Kidney (tissue), 14 donors: ENCODE results near the gene RILPL1. TPM values are rescaled to one million over a fixed set of nuclear protein-coding genes. Genes with fewer than 3 reads are reported as not detected.
"Not testable (repeated sequence)": the region's sequence is repeated elsewhere in the genome, so short reads cannot be mapped to it uniquely, and the experiment has no call there.

Experiments used
- DNase-seq, 5 donors: peaks; one replicate each; pipeline ENCODE4 v3.0.0-alpha.2; 2013 to 2020
- FAIRE-seq: peaks from 2 replicates; lab custom pipeline; 2012; peaks lifted over from hg19 to GRCh38; lab: Jason Lieb, UNC
- H3K27ac ChIP-seq, 2 donors: one replicate each; pipeline ENCODE4 v1.7.0; 2013; ENCODE audit warnings: low read depth in 2 of 2, low read length in 2 of 2, inconsistent platforms in 1 of 2
- H3K27me3 ChIP-seq: one replicate; pipeline ENCODE4 v1.7.1; 2013; ENCODE audit warnings: low read length, inconsistent platforms; ENCODE audit not compliant: control insufficient read depth, insufficient read depth
- H3K36me3 ChIP-seq, 3 donors: one replicate each; pipeline versions ENCODE4 v1.7.0 to v1.7.1; 2013; ENCODE audit warnings: low read length in 3 of 3, control low read depth in 1 of 3, inconsistent platforms in 1 of 3; ENCODE audit not compliant: insufficient read depth in 3 of 3, control insufficient read depth in 2 of 3
- H3K4me1 ChIP-seq, 3 donors: one replicate each; pipeline versions ENCODE4 v1.7.0 to v1.7.1; 2013; ENCODE audit warnings: low read length in 3 of 3, inconsistent platforms in 1 of 3, low read depth in 1 of 3; ENCODE audit not compliant: control insufficient read depth in 2 of 3, insufficient read depth in 2 of 3
- H3K4me3 ChIP-seq, 3 donors: one replicate each; pipeline versions ENCODE4 v1.7.0 to v1.8.1; 2013; ENCODE audit warnings: low read length in 3 of 3, control low read depth in 1 of 3, inconsistent platforms in 1 of 3
- H3K9ac ChIP-seq, 3 donors: one replicate each; pipeline versions ENCODE4 v1.7.0 to v1.7.1; 2013; ENCODE audit warnings: low read length in 3 of 3, control low read depth in 1 of 3, inconsistent platforms in 1 of 3
- H3K9me3 ChIP-seq, 3 donors: one replicate each; pipeline versions ENCODE4 v1.7.0 to v1.7.1; 2013; ENCODE audit warnings: low read length in 3 of 3, control low read depth in 1 of 3, inconsistent platforms in 1 of 3; ENCODE audit not compliant: control insufficient read depth in 2 of 3, insufficient read depth in 1 of 3
- intact Hi-C: fragments of 100-400 bp; cut with DNase I; formaldehyde crosslinking; loops from one replicate; pipeline ENCODE4 v1.11.1; 2022
- polyA plus RNA-seq: library from polyadenylated mRNA; stranded (reverse); fragments of 350-450 nt; fragmentation: Illumina TruSeq; extraction: RNeasy Lipid Tissue Mini Kit (QIAGEN cat#74804); gene quantifications from one replicate; pipeline ENCODE4 v1.2.3, GENCODE V29; 2014; ENCODE audit warnings: low read depth, low replicate concordance; ENCODE audit not compliant: insufficient read depth
- total RNA-seq: library from RNA; stranded (reverse); fragmentation: NEBNext Ultra II Directional; extraction: Animal tissue kit (Norgen Biotek cat#: 25700); gene quantifications from one replicate; pipeline ENCODE4 v1.2.1, GENCODE V29; 2021
- TF ChIP-seq, protein P1 (sequence below): IDR thresholded peaks from 3 replicates; pipeline ENCODE4 v1.5.1; 2012; ENCODE audit warnings: mild to moderate bottlenecking, moderate library complexity, borderline replicate concordance; ENCODE audit not compliant: insufficient read depth; ENCODE audit errors: extremely low read depth
- donor health status: control.
- donor health status: control.
- donor health status: control.
- donor health status: control.
- donor health status: control.
- donor health status: DM: yes; HTN: yes; CAD: no.
- donor health status: Normal renal cell carcinoma (clear cell type).

The RILPL1 gene
- total and polyA plus RNA-seq, 2 donors from 2014 or later, result 14.1 to 19.0 TPM

DNA sequence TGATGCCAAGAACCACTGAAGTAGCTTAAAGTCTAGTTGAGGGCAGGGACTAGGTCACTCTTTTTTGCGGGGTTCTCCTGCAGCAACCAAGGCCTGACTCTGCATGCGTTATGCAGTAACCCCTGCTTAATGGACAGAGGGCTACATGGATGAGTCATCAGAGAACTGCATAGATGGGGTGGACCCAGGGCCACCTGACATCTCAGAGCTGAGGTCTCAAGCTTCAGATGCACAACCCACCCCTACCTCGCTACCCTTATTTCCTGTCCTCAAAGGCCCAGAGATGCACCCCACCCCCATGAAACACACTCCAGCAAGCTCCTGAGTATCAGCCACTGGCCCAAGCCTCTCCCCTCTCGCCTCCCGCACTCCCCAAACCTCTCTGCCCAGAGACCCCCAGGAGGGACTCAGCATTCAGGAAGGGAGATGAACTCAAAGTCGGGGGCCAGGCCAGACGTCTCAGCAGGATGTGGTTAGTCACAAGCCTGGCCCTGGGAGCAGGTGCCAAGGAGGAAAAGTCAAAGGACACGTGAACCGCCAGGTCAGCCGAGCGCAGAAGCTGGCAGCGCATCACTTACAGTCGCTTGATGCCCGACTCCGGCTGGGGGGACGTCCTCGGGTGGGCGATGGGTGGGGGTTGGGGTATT is 49.8 kb downstream of the RILPL1 start:
- Histone ChIP-seq H3K4me1 (peaks cover 0 to 9% (median 0%) of the 10 kb centered on the region in 3 donors), H3K27me3 (no peaks in the 10 kb centered on the region), H3K27ac (no peak overlapping the region), H3K9ac (no peak overlapping the region), H3K4me3 (no peak overlapping the region), H3K9me3 (no peaks in the 10 kb centered on the region), H3K36me3 (no peaks in the 10 kb centered on the region)
- DNase-seq, result no peak
- intact Hi-C loops, result no loop called here
- FAIRE-seq, result no peak
- TF ChIP-seq, protein P1, sequence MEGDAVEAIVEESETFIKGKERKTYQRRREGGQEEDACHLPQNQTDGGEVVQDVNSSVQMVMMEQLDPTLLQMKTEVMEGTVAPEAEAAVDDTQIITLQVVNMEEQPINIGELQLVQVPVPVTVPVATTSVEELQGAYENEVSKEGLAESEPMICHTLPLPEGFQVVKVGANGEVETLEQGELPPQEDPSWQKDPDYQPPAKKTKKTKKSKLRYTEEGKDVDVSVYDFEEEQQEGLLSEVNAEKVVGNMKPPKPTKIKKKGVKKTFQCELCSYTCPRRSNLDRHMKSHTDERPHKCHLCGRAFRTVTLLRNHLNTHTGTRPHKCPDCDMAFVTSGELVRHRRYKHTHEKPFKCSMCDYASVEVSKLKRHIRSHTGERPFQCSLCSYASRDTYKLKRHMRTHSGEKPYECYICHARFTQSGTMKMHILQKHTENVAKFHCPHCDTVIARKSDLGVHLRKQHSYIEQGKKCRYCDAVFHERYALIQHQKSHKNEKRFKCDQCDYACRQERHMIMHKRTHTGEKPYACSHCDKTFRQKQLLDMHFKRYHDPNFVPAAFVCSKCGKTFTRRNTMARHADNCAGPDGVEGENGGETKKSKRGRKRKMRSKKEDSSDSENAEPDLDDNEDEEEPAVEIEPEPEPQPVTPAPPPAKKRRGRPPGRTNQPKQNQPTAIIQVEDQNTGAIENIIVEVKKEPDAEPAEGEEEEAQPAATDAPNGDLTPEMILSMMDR, result no peak

DNA sequence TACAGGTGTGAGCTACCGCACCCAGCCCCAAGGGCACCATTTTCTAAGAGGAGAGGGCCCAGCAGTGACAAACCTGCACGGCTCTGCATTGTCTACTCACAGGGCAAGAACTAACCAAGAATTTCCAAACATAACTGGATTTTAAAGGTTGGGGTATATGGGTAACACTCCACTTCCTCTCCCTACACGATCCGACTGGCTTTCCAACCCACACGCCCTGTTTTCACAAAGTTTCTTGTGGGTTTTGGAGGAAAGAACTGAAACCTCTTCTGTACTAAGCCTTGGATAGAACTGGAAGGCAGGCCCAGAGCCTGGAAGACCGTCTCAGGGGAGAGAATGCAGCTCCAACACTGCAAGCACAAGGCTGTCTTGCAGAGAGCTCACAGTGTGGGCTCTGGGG is 50.6 kb downstream of the RILPL1 start:
- intact Hi-C loops, result no loop called here

DNA sequence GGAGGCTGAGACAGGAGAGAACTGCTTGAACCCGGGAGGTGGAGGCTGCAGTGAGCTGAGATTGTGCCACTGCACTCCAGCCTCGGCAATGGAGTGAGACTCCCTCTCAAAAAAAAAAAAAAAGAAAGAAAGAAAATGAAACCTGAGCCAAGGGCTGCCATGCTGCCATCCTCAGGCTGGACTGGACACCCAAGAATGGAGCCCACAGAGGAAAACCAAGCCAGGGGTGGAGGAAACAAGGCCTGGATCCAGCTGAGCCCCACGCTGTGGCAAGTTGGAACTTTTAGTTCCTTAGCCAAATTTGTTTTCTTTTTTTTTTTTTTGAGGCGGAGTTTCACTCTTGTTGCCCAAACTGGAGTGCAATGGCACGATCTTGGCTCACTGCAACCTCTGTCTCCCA is 52.3 kb downstream of the RILPL1 start:
- H3K9ac ChIP-seq, H3K4me3 ChIP-seq, FAIRE-seq, H3K27me3 ChIP-seq, intact Hi-C loops, H3K27ac ChIP-seq, DNase-seq, H3K4me1 ChIP-seq, H3K9me3 ChIP-seq, H3K36me3 ChIP-seq: not testable (repeated sequence)

More for the DNA sequence above, 50.6 kb downstream of the RILPL1 start:
- Histone ChIP-seq H3K36me3 (no peaks in the 10 kb centered on the region), H3K27me3 (no peaks in the 10 kb centered on the region), H3K9me3 (no peaks in the 10 kb centered on the region), H3K27ac (no peak overlapping the region), H3K9ac (no peak overlapping the region), H3K4me1 (peaks cover 0 to 9% (median 0%) of the 10 kb centered on the region in 3 donors), H3K4me3 (no peak overlapping the region)
- TF ChIP-seq, protein P1, result no peak
- FAIRE-seq (no peak), DNase-seq (no peak)

DNA sequence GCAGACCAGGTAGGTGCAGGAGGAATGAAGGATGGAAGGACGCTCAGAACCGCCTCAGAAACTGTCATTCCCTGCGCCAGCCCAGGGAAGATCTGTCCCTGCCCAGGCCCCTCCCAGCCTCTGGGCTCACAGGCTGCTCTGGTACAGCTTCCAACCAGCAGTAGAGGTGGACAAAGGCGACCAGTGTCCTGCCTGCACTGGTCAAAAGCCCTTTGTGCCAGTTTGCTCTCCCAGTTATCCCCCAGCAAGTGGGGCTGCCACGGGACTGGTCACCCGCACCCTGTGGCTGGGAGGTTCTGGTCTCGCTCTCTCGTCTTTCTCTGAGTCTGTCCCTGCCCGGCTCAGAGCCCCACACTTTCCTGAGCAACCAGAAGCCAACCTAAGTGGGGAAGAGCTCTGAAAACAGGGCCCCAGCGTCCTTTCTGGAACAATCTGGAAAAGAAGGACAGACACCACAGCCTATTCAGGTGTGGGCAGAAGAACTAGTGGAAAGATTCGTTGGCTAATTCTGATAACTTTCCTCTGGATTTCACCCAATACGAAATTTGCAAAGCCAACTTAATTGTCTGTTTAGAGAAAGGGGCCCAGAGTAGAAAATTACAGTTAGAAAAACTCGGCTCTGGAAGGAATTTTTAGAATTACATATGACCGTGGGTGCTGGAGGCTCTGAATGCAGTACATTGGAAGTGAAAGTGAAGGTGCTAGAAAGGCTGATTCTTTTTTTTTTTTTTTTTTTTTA is 53.9 kb downstream of the RILPL1 start:
- FAIRE-seq, result no peak
- intact Hi-C loops, result no loop called here

More for the DNA sequence above, 53.9 kb downstream of the RILPL1 start:
- DNase-seq, result no peak
- no peaks in the 10 kb centered on the region for H3K9me3 ChIP-seq
- H3K36me3 ChIP-seq, result peaks cover 0 to 4% (median 0%) of the 10 kb centered on the region in 3 donors
- peak overlapping the region in 1 of 3 donors; percentile 14 for H3K4me3 ChIP-seq
- H3K27ac ChIP-seq, result peak overlapping the region; percentile 73 to 78
- TF ChIP-seq, protein P1, result no peak
- peaks cover 0 to 14% (median 10%) of the 10 kb centered on the region in 3 donors for H3K4me1 ChIP-seq
- no peaks in the 10 kb centered on the region for H3K27me3 ChIP-seq
- H3K9ac ChIP-seq, result peak overlapping the region in 1 of 3 donors; percentile 29
